ENCODE data around the gene STK38.

- no peak for TF ChIP-seq CTCF (IDR thresholded peaks at IDR 0.05)
- no peak for TF ChIP-seq POLR2A (IDR thresholded peaks at IDR 0.05)
Observed at GRCh38 chr6:36577301-36577700, 30.0 kb upstream of the STK38 start.
